Lung (tissue), 12 donors: ENCODE data around the gene SUGP1. TPM values are rescaled to one million over a fixed set of nuclear protein-coding genes. Genes with fewer than 3 reads are reported as not detected.
"Not testable (repeated sequence)": the region's sequence is repeated elsewhere in the genome, so short reads cannot be mapped to it uniquely, and the experiment has no call there.

Experiments
- ATAC-seq: fragments of 200-7000 bp; cut with Tn5 transposase; one replicate; pipeline ENCODE4 v1.9.1; 2020; ENCODE audit warnings: moderate number of reproducible peaks; ENCODE audit not compliant: insufficient read depth, low FRiP score
- DNase-seq, 3 donors: peaks; one replicate each; pipeline ENCODE4 v3.0.0-alpha.2; 2013 to 2017
- H3K27ac ChIP-seq, 2 donors: one replicate each; pipeline ENCODE4 v1.5.1; 2013; ENCODE audit warnings: mild to moderate bottlenecking in 2 of 2, moderate library complexity in 2 of 2, control low read depth in 1 of 2, inconsistent platforms in 1 of 2, low read depth in 1 of 2, low read length in 1 of 2
- H3K27me3 ChIP-seq, 3 donors: one replicate each; pipeline ENCODE4 v1.5.1; 2013; ENCODE audit warnings: low read length in 2 of 3; ENCODE audit not compliant: control insufficient read depth in 3 of 3, insufficient read depth in 3 of 3
- H3K36me3 ChIP-seq, 4 donors: one replicate each; pipeline ENCODE4 v1.5.1; 2013; ENCODE audit warnings: low read length in 4 of 4, mild to moderate bottlenecking in 1 of 4, moderate library complexity in 1 of 4; ENCODE audit not compliant: control insufficient read depth in 4 of 4, insufficient read depth in 4 of 4
- H3K4me1 ChIP-seq, 5 donors: one replicate each; pipeline ENCODE4 v1.5.1; 2013; ENCODE audit warnings: low read length in 5 of 5, mild to moderate bottlenecking in 2 of 5, moderate library complexity in 1 of 5; ENCODE audit not compliant: control insufficient read depth in 5 of 5, insufficient read depth in 5 of 5
- H3K4me3 ChIP-seq: one replicate; pipeline ENCODE4 v1.5.1; 2013; ENCODE audit warnings: mild to moderate bottlenecking, control low read depth, moderate library complexity
- H3K9ac ChIP-seq, 2 donors: one replicate each; pipeline ENCODE4 v1.5.1; 2013; ENCODE audit warnings: low read length in 2 of 2, control low read depth in 1 of 2; ENCODE audit not compliant: insufficient read depth in 1 of 2
- H3K9me3 ChIP-seq, 4 donors: one replicate each; pipeline ENCODE4 v1.5.1; 2013; ENCODE audit warnings: low read length in 3 of 4, mild to moderate bottlenecking in 1 of 4, moderate library complexity in 1 of 4; ENCODE audit not compliant: control insufficient read depth in 4 of 4, insufficient read depth in 3 of 4
- WGBS, 2 donors: extraction: QIAGEN DNeasy Blood & Tissue Kit; methylation state at CpG; one replicate each; pipeline ENCODE4 v1.1.7; 2013; 5-methylcytosine and 5-hydroxymethylcytosine counted together
- polyA plus RNA-seq, 2 donors: library from polyadenylated mRNA; stranded (reverse); fragments of 200-250 nt; gene quantifications; one replicate each; pipeline ENCODE4 v1.2.1, GENCODE V29; 2013
- total RNA-seq, 2 donors: library from RNA; depleted of rRNA in 1 of 2; stranded (reverse); fragments of >200 nt in 1 of 2; gene quantifications; one replicate each; pipeline ENCODE4 v1.2.1, GENCODE V29; 2014 to 2021
- TF ChIP-seq, protein P1 (sequence below): IDR thresholded peaks from 2 replicates; pipeline ENCODE4 v1.5.1; 2012; ENCODE audit warnings: mild to moderate bottlenecking; ENCODE audit errors: control extremely low read depth, extremely low read depth
- donor health status: control.
- donor health status: control.
- donor health status: Bipolar disorder and iron deficiency.
- donor health status: healthy.
- donor health status: DM: yes; HTN: yes; CAD: no.

The SUGP1 gene
- total and polyA plus RNA-seq, 4 donors = 22.3 to 42.8 (median 28.7) TPM

DNA sequence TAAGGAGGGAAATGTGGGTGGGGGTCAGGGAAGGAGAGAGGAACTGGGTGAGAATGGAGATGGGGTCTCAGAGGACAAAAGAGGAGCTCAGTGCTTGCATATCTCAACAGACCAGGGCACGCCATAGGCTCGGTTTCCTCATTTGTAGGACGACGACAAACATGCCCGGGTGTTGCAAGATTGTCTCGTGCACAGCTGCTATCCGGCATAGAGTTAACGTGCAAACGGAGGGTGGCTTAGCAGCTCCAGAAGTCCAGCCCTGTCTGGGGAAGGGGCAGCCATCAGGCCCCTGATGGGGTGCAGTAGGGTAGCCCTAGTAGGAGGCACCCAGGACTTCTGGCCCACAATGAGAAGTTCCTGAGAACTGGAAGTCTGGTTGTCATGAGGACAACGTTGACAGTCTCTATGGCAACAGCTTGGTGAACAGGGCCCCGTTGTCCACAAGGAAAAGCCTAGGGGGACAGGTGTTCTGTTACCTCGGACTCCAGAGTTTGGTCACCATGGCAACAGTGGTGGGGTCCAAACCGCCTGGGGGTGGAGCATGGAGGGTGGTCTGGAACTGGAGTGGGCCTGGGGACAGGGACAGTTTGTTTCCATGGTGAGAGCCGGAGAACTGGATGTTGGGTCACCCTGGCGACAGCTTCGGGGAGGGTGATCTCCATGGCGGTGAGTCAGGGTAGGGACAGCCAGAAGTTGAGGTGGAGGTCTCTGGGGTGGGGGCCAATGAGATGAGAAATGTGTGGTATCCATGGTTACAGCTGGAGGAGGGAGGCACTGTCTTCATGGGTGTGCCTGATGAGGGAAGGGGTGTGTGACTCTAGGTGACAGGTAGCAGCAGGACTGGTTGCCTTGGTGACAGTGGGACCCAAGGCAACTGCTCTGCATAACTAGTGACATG, 64.0 kb downstream of the SUGP1 start:
- Histone ChIP-seq H3K9ac (no peak overlapping the region), H3K9me3 (peaks cover 0 to 3% (median 0%) of the 10 kb centered on the region in 4 donors), H3K4me1 (peaks cover 0 to 3% (median 0%) of the 10 kb centered on the region in 5 donors), H3K27ac (no peak overlapping the region), H3K36me3 (no peaks in the 10 kb centered on the region), H3K4me3 (no peak overlapping the region), H3K27me3 (peaks cover 3 to 17% (median 8%) of the 10 kb centered on the region in 3 donors)
- ATAC-seq (no peak), DNase-seq (peak in 2 of 3 donors; percentile 23 to 29)
- TF ChIP-seq, protein P1, sequence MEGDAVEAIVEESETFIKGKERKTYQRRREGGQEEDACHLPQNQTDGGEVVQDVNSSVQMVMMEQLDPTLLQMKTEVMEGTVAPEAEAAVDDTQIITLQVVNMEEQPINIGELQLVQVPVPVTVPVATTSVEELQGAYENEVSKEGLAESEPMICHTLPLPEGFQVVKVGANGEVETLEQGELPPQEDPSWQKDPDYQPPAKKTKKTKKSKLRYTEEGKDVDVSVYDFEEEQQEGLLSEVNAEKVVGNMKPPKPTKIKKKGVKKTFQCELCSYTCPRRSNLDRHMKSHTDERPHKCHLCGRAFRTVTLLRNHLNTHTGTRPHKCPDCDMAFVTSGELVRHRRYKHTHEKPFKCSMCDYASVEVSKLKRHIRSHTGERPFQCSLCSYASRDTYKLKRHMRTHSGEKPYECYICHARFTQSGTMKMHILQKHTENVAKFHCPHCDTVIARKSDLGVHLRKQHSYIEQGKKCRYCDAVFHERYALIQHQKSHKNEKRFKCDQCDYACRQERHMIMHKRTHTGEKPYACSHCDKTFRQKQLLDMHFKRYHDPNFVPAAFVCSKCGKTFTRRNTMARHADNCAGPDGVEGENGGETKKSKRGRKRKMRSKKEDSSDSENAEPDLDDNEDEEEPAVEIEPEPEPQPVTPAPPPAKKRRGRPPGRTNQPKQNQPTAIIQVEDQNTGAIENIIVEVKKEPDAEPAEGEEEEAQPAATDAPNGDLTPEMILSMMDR = no peak
- 38 to 50% methylated on average over 17 of the region's 17 CpGs for WGBS, 2 donors

DNA sequence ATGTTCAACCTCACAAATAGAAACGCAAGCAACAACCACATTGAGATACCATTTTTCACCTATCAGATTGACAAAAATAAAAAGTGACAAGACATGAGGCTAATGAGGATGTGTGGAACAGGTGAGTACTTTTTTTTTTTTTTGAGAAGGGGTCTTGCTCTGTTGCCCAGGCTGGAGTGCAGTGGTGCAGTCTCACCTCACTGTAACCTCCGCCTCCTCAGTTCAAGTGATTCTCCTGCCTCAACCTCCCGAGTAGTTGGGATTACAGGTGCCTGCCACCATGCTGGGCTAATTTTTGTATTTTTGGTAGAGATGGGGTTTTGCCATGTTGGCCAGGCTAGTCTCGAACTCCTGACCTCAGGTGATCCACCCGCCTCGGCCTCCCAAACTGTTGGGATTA, 66.9 kb downstream of the SUGP1 start:
- H3K9me3 ChIP-seq, DNase-seq, H3K27me3 ChIP-seq, ATAC-seq, H3K4me1 ChIP-seq, H3K4me3 ChIP-seq, H3K27ac ChIP-seq, H3K9ac ChIP-seq, H3K36me3 ChIP-seq: not testable (repeated sequence)
- 88 to 92% methylated on average over 6 of the region's 6 CpGs for WGBS, 2 donors

GRCh38 chr19:19250196-19250801, 70.0 kb downstream of the SUGP1 start:
- TF ChIP-seq, protein P1 = no peak
- 49 to 69% methylated on average over 5 of the region's 5 CpGs for WGBS, 2 donors
- H3K27ac ChIP-seq = no peak overlapping the region
- peak in 2 of 3 donors; percentile 14 to 46 for DNase-seq
- no peak overlapping the region for H3K4me3 ChIP-seq
- peaks cover 0 to 1% (median 0%) of the 10 kb centered on the region in 5 donors for H3K4me1 ChIP-seq
- H3K9ac ChIP-seq = no peak overlapping the region
- H3K27me3 ChIP-seq = peaks cover 0 to 4% (median 0%) of the 10 kb centered on the region in 3 donors
- H3K9me3 ChIP-seq = peaks cover 0 to 8% (median 2%) of the 10 kb centered on the region in 4 donors
- no peaks in the 10 kb centered on the region for H3K36me3 ChIP-seq
- no peak for ATAC-seq

GRCh38 chr19:19240476-19240875, 79.8 kb downstream of the SUGP1 start:
- peaks cover 0 to 2% (median 2%) of the 10 kb centered on the region in 3 donors for H3K27me3 ChIP-seq
- H3K27ac ChIP-seq = no peak overlapping the region
- WGBS, 2 donors = 78 to 83% methylated on average over 9 of the region's 9 CpGs
- H3K4me1 ChIP-seq = no peaks in the 10 kb centered on the region
- H3K9me3 ChIP-seq = peaks cover 0 to 2% (median under 1%) of the 10 kb centered on the region in 4 donors
- no peak overlapping the region for H3K4me3 ChIP-seq
- no peak overlapping the region for H3K9ac ChIP-seq
- no peak for ATAC-seq
- TF ChIP-seq, protein P1 = no peak
- DNase-seq = no peak
- no peaks in the 10 kb centered on the region for H3K36me3 ChIP-seq
